HG02943 (cell line): ENCODE results near the gene SCD5.
"Not testable (repeated sequence)": the region's sequence is repeated elsewhere in the genome, so short reads cannot be mapped to it uniquely, and the experiment has no call there.

Source experiments
- ATAC-seq: cut with Tn5 transposase; IDR thresholded peaks from one replicate; pipeline ENCODE4 v1.9.1; 2021; ENCODE audit warnings: mild to moderate bottlenecking, low read depth, moderate library complexity; ENCODE audit not compliant: unreplicated experiment

The SCD5 gene

DNA sequence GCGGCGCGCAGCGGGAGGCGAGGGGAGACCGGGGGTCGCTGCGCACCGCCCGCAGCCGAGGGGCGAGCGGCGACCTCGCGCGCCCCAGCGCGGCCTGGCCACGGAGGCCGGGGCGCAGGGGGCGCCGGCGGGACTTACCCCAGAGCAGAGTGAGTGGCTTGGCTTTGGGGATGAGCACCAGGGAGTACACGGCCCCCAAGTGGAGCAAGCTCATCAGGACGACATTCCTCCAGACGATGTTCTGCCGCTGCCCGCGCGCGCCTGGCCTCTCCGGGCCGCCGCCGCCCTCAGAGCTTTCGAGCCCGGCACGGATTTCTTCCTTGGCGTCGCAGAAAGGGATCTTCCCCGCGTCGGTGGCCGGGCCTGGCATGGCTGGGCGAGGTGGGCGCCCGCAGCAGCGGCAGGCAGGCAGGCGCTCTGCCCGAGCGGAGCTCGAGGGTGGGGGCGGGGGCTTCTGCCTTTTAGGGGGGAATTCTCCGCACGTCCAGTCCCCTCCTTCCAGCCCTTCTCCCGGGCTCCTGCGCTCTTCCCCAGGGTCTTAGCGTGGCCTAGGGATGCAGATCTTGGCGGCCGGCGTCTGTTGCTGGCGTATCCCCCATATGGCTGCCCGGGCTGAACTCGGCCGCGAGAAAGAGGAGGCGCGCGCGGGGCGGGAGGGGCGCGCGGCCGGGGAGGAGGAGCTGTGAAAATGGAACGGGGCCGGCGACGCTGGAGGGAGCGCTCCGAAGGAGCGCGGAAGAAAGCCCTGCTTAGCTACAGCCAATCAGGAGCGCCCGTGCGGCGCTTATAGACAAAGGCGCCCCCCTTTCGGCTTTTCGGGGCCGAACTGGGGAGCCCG lies at the start of gene SCD5:
TSS of gene SCD5 (minus strand) at position 629 of the 838 bp plus-strand sequence. CDS start at position 370, 259 bp downstream.
- ATAC-seq = peak; percentile 83

GRCh38 chr4:82842593-82842992 lies 44.0 kb upstream of the SCD5 start:
- ATAC-seq = no peak

DNA sequence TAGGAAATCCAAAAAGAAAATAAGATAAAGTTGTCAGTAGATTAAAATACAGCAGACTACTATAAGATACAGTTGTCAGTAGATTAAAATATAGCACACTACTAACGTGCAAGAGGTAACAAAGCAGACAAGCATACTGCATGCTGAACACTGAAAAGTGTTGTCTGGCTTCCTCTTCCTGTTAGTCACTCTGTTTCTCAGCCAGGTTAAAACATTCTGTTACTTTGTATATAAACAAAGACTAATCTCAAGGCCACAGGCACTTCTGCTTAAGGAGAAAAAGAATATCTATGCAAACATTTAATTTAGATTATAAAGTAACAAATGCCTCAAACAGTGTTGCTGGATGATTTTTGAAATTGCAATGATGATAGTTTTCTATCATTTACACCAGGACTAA lies 41.0 kb upstream of the SCD5 start:
- no peak for ATAC-seq

GRCh38 chr4:82833696-82834313 lies 35.2 kb upstream of the SCD5 start:
- no peak for ATAC-seq

DNA sequence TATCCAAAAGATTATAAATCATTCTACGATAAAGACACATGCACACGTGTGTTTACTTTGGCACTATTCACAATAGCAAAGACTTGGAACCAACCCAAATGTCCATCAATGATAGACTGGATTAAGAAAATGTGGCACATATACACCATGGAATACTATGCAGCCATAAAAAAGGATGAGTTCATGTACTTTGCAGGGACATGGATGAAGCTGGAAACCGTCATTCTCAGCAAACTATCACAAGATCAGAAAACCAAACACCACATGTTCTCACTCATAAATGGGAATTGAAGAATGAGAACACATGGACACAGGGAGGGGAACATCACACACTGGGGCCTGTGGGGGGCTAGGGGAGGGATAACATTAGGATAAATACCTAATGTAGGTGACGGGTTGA lies 34.5 kb upstream of the SCD5 start:
- ATAC-seq = not testable (repeated sequence)

DNA sequence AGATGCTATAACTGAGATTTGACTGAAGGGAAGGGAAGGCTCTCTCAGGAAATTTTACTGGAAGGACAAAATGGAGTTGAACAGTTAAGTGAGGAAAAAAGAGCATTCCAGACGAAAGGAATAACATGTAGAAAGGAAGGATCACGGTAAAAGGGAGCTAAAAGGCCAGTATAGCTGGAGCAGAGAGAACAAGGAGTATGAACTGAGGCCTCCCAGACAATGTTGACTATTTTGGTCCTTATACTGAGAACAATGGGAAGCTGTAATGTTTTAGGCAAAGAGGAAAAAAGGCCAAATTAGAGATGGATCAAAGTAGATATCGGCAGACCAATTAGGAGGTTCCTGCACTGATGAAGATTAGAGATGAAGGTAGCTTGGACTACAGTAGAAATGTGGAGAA lies 26.8 kb upstream of the SCD5 start:
- no peak for ATAC-seq

GRCh38 chr4:82823062-82823461 lies 24.5 kb upstream of the SCD5 start:
- no peak for ATAC-seq

DNA sequence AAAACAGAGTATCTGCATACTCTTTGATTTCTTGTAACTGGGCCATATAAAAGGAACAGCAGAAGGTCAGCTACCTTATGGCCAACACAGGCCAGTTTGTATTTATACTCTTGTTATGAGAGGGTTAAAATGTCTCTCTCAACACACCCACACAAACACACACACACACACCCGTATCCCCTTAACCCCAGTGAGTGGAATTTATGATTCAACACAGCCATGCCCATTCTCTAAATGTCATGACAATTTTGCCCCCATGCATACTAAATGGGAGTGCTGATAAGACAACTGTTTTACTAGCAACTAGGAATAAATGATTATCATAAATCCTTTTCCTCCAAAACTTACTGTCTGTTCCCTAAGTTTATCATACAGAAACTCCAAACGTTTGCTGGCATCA lies 22.1 kb upstream of the SCD5 start:
- ATAC-seq = no peak

- peak; percentile 75 for ATAC-seq
These were observed 20.4 kb upstream of the SCD5 start for GRCh38 chr4:82818664-82819662.

- not testable (repeated sequence) for ATAC-seq
These were observed 18.3 kb upstream of the SCD5 start for GRCh38 chr4:82816874-82817273.

DNA sequence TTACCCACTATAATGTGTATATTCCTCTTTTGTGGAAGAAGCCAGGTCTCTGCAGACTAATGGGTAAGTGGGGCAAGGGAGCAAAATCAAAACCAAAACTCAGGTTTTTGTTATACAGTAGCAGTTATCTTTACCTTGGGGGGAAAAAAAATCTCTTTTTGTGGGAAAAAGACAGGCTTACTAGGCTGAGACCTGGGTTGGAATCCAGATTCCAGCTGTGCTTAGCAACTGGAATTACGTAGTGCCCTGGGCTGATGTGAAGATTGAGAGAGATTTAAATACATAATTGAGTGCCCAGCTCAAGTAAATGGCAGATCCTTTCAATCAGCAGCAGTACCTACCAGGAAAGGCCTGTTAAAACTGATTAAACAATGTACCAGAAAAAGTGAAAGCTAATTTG lies 15.4 kb upstream of the SCD5 start:
- no peak for ATAC-seq

DNA sequence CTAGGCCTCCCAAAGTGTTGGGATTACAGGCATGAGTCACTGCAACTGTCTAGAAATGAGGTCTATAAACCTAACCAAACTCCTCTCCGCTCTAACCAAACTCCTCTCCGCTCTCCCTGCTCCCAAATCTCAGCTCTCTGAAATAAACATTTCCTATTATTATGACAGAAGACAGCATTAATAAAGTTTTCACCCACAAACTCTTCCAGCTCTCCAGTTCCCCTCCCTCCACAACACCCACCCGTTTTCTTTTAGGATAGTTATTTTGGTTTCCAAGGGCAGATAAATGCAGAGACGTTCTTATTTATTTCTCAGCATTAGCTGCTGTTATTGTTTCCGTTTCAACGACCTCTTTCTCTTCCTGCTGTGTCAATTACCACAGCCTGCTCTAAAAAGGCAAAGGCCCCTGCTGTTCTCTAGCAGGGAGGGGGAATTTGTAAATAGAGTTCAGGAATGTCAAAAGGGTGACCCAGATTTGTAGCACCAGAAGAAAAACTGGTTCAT lies 13.3 kb upstream of the SCD5 start:
- no peak for ATAC-seq

- no peak for ATAC-seq
These were observed 12.8 kb upstream of the SCD5 start for GRCh38 chr4:82811392-82811791.

GRCh38 chr4:82810176-82810575 lies 11.6 kb upstream of the SCD5 start:
- no peak for ATAC-seq

DNA sequence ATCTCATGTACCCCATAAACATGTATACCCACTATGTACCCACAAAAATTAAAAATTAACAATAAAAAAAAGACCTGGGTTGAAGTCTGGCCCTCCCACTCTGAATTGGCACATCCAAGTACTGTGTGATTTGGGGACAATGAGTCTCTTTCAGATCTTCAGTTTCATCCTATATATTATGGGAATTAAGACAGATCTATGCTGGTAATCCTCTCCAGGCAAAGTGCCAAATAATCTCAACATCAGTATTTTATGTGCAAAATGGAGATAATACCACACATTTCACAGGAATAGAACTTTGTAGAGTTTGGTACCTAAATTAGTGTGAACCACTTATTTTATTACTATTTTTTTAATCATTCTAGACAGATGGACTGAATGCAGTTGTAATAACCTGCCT lies 11.0 kb upstream of the SCD5 start:
- no peak for ATAC-seq

GRCh38 chr4:82803746-82804145 lies 5.2 kb upstream of the SCD5 start:
- ATAC-seq = no peak

DNA sequence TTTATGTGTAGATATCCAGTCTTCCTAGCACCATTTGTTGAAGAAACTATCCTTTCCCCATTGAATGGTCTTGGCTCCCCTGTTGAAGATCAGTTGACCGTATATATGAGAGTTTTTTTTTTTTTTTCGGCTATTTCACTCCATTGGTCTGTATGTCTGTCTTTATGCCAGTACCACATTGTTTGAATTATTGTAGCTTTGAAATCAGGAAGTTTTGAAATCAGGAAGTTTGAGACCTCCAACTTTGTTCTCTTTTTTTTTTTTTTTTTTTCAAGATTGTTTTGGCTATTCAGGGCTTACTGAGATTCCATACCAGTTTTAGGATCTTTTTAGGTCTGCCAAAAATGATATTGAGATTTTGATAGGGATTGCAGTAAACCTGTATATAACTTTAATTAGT lies 4.3 kb upstream of the SCD5 start:
- ATAC-seq = no peak

DNA sequence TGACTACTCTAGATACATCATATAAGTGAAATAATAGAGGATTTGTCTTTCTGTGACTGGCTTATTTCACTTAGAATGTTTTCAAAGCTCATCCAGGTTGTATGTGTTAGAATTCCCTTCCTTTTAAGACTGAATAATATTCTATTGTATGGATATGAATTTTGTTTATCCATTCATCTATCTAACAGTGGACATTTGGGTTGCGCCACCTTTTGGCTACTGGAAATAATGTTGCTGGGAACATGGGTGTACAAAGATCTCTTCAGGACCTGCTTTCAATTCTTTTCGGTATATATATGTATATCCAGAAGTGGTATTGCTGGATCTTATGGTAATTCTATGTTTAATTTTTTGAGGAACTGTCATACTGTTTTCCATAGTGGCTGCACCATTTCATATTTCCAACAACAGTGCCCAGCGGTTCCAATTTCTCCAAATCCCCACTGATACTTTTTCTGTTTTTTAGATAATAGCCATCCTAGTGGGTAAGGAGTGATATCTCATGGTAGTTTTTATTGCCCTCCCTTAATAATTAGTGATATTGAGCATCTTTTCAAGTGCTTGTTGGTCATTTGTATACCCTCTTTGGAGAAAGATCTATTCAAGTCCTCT lies 3.4 kb upstream of the SCD5 start:
- no peak for ATAC-seq

GRCh38 chr4:82799006-82799881 lies 648 bp upstream of the SCD5 start:
- ATAC-seq = no peak
